Neural progenitor cell (in vitro differentiated cells): Measurements from ENCODE around the gene SLC16A6.
"Not testable (repeated sequence)": the region's sequence is repeated elsewhere in the genome, so short reads cannot be mapped to it uniquely, and the experiment has no call there.

Experiments
- EZH2 ChIP-seq: fragments of 200-600 bp; sonication (generic); IDR thresholded peaks from 2 replicates; pipeline ENCODE4 v1.6.1; 2017; ENCODE audit warnings: antibody characterized with exemption, mild to moderate bottlenecking, moderate library complexity
- EZH2phosphoT487 ChIP-seq: fragments of 200-600 bp; sonication (generic); IDR thresholded peaks from 2 replicates; pipeline ENCODE4 v1.6.1; 2017; ENCODE audit warnings: antibody characterized with exemption
- TF ChIP-seq, protein P1 (sequence below): fragments of 200-600 bp; sonication (generic); IDR thresholded peaks from 2 replicates; pipeline ENCODE4 v1.5.1; 2017; ENCODE audit warnings: antibody characterized with exemption, mild to moderate bottlenecking

DNA sequence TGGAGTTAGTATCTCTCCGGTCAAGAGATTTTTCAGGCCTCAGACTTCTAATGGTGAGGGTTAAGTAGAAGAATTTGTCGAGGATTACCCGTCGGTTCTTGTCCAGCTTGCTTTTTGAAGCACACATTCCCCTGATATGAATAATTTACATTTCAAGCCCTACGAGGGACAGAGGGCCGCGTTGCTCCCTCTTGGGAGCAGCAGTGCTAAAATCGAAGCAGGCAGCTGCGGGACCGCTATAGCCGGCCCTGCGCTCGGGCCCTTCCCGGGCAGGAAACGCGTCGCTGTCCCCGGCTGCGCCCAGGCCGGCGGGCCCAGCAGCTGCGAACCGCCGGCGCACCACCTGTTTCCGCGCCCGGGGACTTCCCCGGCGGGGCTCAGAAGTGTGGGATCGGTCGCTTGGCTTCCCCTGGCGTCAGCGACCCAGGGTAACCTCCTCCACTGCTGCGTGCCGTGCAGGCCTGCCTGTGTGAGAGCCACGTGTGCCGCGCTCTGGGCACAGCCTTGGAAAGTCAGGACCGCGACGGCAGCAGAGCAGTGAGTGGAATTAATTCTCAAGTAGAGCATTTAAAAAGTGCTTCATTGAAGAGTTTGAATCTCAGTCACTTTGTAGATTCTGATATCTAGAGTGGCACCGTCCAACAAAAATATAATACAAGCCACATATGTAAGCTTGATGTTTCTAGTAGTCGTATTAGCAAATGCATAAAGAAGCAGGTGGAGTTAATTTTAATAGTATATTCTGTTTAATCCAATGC is 31.9 kb downstream of the SLC16A6 start:
- TF ChIP-seq, protein P1, sequence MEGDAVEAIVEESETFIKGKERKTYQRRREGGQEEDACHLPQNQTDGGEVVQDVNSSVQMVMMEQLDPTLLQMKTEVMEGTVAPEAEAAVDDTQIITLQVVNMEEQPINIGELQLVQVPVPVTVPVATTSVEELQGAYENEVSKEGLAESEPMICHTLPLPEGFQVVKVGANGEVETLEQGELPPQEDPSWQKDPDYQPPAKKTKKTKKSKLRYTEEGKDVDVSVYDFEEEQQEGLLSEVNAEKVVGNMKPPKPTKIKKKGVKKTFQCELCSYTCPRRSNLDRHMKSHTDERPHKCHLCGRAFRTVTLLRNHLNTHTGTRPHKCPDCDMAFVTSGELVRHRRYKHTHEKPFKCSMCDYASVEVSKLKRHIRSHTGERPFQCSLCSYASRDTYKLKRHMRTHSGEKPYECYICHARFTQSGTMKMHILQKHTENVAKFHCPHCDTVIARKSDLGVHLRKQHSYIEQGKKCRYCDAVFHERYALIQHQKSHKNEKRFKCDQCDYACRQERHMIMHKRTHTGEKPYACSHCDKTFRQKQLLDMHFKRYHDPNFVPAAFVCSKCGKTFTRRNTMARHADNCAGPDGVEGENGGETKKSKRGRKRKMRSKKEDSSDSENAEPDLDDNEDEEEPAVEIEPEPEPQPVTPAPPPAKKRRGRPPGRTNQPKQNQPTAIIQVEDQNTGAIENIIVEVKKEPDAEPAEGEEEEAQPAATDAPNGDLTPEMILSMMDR: not testable (repeated sequence)
- not testable (repeated sequence) for TF ChIP-seq EZH2, EZH2phosphoT487
